MM.1S (cell line): ENCODE data around the gene TLX3.

Experiments used
- DNase-seq: peaks from one replicate; pipeline ENCODE4 v3.0.0-alpha.2; 2015
- H2AFZ ChIP-seq: fragments of 300-600 bp; sonication (generic); 2 replicates; pipeline ENCODE4 v1.6.0; 2016; ENCODE audit warnings: antibody characterized with exemption, low read length
- H3F3A ChIP-seq: fragments of 300-600 bp; sonication (generic); 2 replicates; pipeline ENCODE4 v1.6.1; 2016; ENCODE audit warnings: mild to moderate bottlenecking, antibody characterized with exemption, low read length, moderate library complexity, mixed read lengths; ENCODE audit not compliant: insufficient read depth
- H3K27ac ChIP-seq: fragments of 300-600 bp; sonication (generic); 2 replicates; pipeline ENCODE4 v1.5.1; 2016; ENCODE audit warnings: mild to moderate bottlenecking, low read length
- H3K27me3 ChIP-seq: fragments of 300-600 bp; sonication (generic); replicated peaks from 2 replicates; pipeline ENCODE4 v1.6.0; 2016; ENCODE audit warnings: low read length; ENCODE audit not compliant: insufficient read depth
- H3K36me3 ChIP-seq: fragments of 300-600 bp; sonication (generic); replicated peaks from 2 replicates; pipeline ENCODE4 v1.6.1; 2016; ENCODE audit warnings: mild to moderate bottlenecking, low read length, mixed read lengths; ENCODE audit not compliant: insufficient read depth
- H3K4me1 ChIP-seq: fragments of 300-600 bp; sonication (generic); 2 replicates; pipeline ENCODE4 v1.6.1; 2016; ENCODE audit warnings: low read length, mixed read lengths
- H3K4me2 ChIP-seq: fragments of 300-600 bp; sonication (generic); 2 replicates; pipeline ENCODE4 v1.6.0; 2016; ENCODE audit warnings: low read depth, low read length
- H3K4me3 ChIP-seq: fragments of 300-600 bp; sonication (generic); 2 replicates; pipeline ENCODE4 v1.5.1; 2016; ENCODE audit warnings: low read length, mixed read lengths
- H3K79me2 ChIP-seq: fragments of 300-600 bp; sonication (generic); 2 replicates; pipeline ENCODE4 v1.6.1; 2016; ENCODE audit warnings: mixed run types, low read length, mixed read lengths
- H3K9ac ChIP-seq: fragments of 300-600 bp; sonication (generic); 2 replicates; pipeline ENCODE4 v1.6.1; 2016; ENCODE audit warnings: low read length, mixed read lengths
- H3K9me2 ChIP-seq: fragments of 300-600 bp; sonication (generic); replicated peaks from 2 replicates; pipeline ENCODE4 v1.6.1; 2016; ENCODE audit warnings: mild to moderate bottlenecking, low read length, mixed read lengths; ENCODE audit not compliant: insufficient read depth
- H3K9me3 ChIP-seq: fragments of 300-600 bp; sonication (generic); replicated peaks from 2 replicates; pipeline ENCODE4 v1.6.1; 2016; ENCODE audit warnings: mild to moderate bottlenecking, low read length, mixed read lengths; ENCODE audit not compliant: insufficient read depth
- H4K20me1 ChIP-seq: fragments of 300-600 bp; sonication (generic); 2 replicates; pipeline ENCODE4 v1.6.1; 2016; ENCODE audit warnings: mild to moderate bottlenecking, low read length, moderate library complexity, mixed read lengths; ENCODE audit not compliant: insufficient read depth
- CTCF ChIP-seq: fragments of 300-600 bp; sonication (generic); IDR thresholded peaks from 2 replicates; pipeline ENCODE4 v1.5.1; 2016; ENCODE audit warnings: antibody characterized with exemption, low read length, mixed read lengths
- EZH2 ChIP-seq: fragments of 300-600 bp; sonication (generic); optimal IDR thresholded peaks from 2 replicates; pipeline ENCODE3; 2017; ENCODE audit warnings: low read depth, mild to moderate bottlenecking, antibody characterized with exemption, low read length, mixed read lengths
- EZH2phosphoT487 ChIP-seq: fragments of 300-600 bp; sonication (generic); IDR thresholded peaks from 2 replicates; pipeline ENCODE4 v1.6.1; 2018; ENCODE audit warnings: antibody characterized with exemption, low read length

TLX3 gene

GRCh38 chr5:171285465-171285864 is 23.6 kb upstream of the TLX3 start:
- H3F3A ChIP-seq: no peaks in the 10 kb centered on the region
- no peaks in the 10 kb centered on the region for H3K4me1 ChIP-seq
- no peaks in the 10 kb centered on the region for H4K20me1 ChIP-seq
- no peak overlapping the region for H3K4me3 ChIP-seq
- no peaks in the 10 kb centered on the region for H3K36me3 ChIP-seq
- no peak for TF ChIP-seq CTCF
- no peak for TF ChIP-seq EZH2
- TF ChIP-seq EZH2phosphoT487: no peak
- no peaks in the 10 kb centered on the region for H3K79me2 ChIP-seq
- H3K27me3 ChIP-seq: no peaks in the 10 kb centered on the region
- no peaks in the 10 kb centered on the region for H3K9me2 ChIP-seq
- no peak overlapping the region for H3K4me2 ChIP-seq
- H3K9ac ChIP-seq: no peak overlapping the region
- DNase-seq: no peak
- H3K27ac ChIP-seq: no peak overlapping the region
- no peaks in the 10 kb centered on the region for H3K9me3 ChIP-seq
- no peak overlapping the region for H2AFZ ChIP-seq

GRCh38 chr5:171288066-171288465 is 21.0 kb upstream of the TLX3 start:
- H2AFZ ChIP-seq: no peak overlapping the region
- H3K9me3 ChIP-seq: no peaks in the 10 kb centered on the region
- no peaks in the 10 kb centered on the region for H3K79me2 ChIP-seq
- no peaks in the 10 kb centered on the region for H4K20me1 ChIP-seq
- no peak for TF ChIP-seq EZH2phosphoT487
- TF ChIP-seq EZH2: no peak
- TF ChIP-seq CTCF: no peak
- no peak overlapping the region for H3K27ac ChIP-seq
- no peak for DNase-seq
- no peak overlapping the region for H3K4me2 ChIP-seq
- no peak overlapping the region for H3K9ac ChIP-seq
- H3K36me3 ChIP-seq: no peaks in the 10 kb centered on the region
- H3K4me3 ChIP-seq: no peak overlapping the region
- H3K9me2 ChIP-seq: no peaks in the 10 kb centered on the region
- H3K27me3 ChIP-seq: no peaks in the 10 kb centered on the region
- H3K4me1 ChIP-seq: no peaks in the 10 kb centered on the region
- H3F3A ChIP-seq: no peaks in the 10 kb centered on the region

- DNase-seq: no peak
- TF ChIP-seq CTCF (no peak), EZH2 (no peak), EZH2phosphoT487 (no peak)
- Histone ChIP-seq H3K27ac (no peak overlapping the region), H3K4me1 (peaks cover 12% of the 10 kb centered on the region; the same call in 1 of the 2 replicates), H3K9me3 (no peaks in the 10 kb centered on the region), H3K4me3 (no peak overlapping the region), H3F3A (no peaks in the 10 kb centered on the region), H3K27me3 (no peaks in the 10 kb centered on the region), H3K9me2 (no peaks in the 10 kb centered on the region), H3K9ac (no peak overlapping the region), H3K4me2 (no peak overlapping the region), H4K20me1 (no peaks in the 10 kb centered on the region), H3K36me3 (no peaks in the 10 kb centered on the region), H3K79me2 (no peaks in the 10 kb centered on the region), H2AFZ (no peak overlapping the region)
Measured at GRCh38 chr5:171291371-171291770, 17.7 kb upstream of the TLX3 start.
